Measurements from ENCODE around the gene DMXL2. TPM values are rescaled to one million over a fixed set of nuclear protein-coding genes. Genes with fewer than 3 reads are reported as not detected.
"Not testable (repeated sequence)": the region's sequence is repeated elsewhere in the genome, so short reads cannot be mapped to it uniquely, and the experiment has no call there.

The DMXL2 gene
- total and polyA plus RNA-seq, 10 donors = 11.1 to 140 (median 66.4) TPM

DNA sequence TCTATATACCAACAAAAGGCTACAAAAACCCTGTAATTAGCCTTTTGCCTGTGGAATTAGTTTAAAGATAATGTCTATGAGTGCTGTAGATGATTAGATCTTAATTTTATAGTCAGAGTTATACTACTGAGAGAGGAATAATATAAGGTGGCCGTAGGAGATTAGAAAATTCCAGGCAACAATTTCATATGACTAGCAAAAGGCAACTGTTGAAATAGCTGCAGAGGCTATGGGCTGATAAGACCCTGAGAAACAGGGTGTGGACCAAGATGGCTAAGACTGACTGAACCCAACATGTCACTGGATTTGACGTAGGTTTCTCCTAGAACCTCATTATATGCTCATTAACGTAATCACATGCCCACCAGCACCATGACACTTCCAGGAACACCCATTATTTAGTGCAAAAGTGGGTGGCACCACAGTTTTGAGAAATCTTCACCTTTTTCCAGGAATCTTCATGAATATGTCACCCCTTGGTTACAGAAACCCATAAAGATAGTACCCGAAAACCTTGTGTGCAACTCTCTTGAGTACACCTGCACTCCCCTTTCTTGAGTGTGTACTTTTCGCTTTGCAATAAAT, 29.6 kb upstream of the DMXL2 start:
- 88 to 96% (median 92%) methylated on average over 5 of the region's 5 CpGs for whole genome bisulfite sequencing, 5 donors
- no peaks in the 10 kb centered on the region for H3K9me3 ChIP-seq
- TF ChIP-seq CTCF (IDR thresholded peaks at IDR 0.05 in 8 of 11, conservative IDR thresholded peaks at IDR 0.05 in 3 of 11) = no peak
- no peak for TF ChIP-seq POLR2A (IDR thresholded peaks at IDR 0.05)
- TF ChIP-seq POLR2AphosphoS5 (IDR thresholded peaks at IDR 0.05) = no peak

GRCh38 chr15:51649659-51650521, 27.3 kb upstream of the DMXL2 start:
- WGBS, 5 donors = 42 to 43% (median 42%) methylated on average over 4 of the region's 4 CpGs
- Histone ChIP-seq H3K27me3 (replicated peaks in 1 of 7) (no peaks in the 10 kb centered on the region), H3K4me1 (peaks cover 0 to 15% (median 0%) of the 10 kb centered on the region in 6 donors), H3K4me3 (no peak overlapping the region), H3K36me3 (no peaks in the 10 kb centered on the region), H3K27ac (no peak overlapping the region), H3K9me3 (no peaks in the 10 kb centered on the region)
- TF ChIP-seq POLR2AphosphoS5 (IDR thresholded peaks at IDR 0.05) = no peak
- peak; percentile 53 to 90 (median 78) for TF ChIP-seq CTCF (IDR thresholded peaks at IDR 0.05 in 8 of 11, conservative IDR thresholded peaks at IDR 0.05 in 3 of 11)
- intact Hi-C loops (cut with DNase I; ENCODE audit: low total_unique reads) = loop anchor here (5.0 kb wide), 1 partner anchor 127 kb away; no protein-coding TSS in a partner anchor
- DNase-seq = no peak

More for the DNA sequence above, 29.6 kb upstream of the DMXL2 start:
- Histone ChIP-seq H3K4me1 (peaks cover 0 to 12% (median 0%) of the 10 kb centered on the region in 6 donors), H3K27ac (no peak overlapping the region), H3K36me3 (no peaks in the 10 kb centered on the region), H3K4me3 (no peak overlapping the region), H3K27me3 (replicated peaks in 1 of 7) (no peaks in the 10 kb centered on the region)
- no peak for DNase-seq
- intact Hi-C loops (cut with DNase I; ENCODE audit: low total_unique reads) = no loop called here

DNA sequence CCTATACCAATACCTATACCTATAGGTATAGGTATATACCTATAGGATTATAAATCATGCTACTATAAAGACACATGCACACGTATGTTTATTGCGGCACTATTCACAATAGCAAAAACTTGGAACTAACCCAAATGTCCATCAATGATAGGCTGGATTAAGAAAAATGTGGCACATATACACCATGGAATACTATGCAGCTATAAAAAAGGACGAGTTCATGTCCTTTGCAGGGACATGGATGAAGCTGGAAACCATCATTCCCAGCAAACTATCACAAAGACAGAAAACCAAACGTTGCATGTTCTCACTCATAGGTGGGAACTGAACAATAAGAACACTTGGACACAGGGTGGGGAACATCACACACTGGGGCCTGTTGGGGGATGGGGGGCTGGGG, 26.1 kb upstream of the DMXL2 start:
- DNase-seq; H3K9me3 ChIP-seq; H3K36me3 ChIP-seq; H3K27me3 ChIP-seq (replicated peaks in 1 of 7); H3K4me3 ChIP-seq; H3K27ac ChIP-seq: not testable (repeated sequence)
- WGBS, 5 donors = 76 to 87% (median 83%) methylated on average over 4 of the region's 4 CpGs
- intact Hi-C loops (cut with DNase I; ENCODE audit: low total_unique reads) = loop anchor here (5.0 kb wide), 1 partner anchor 129 kb away; no protein-coding TSS in a partner anchor
- peaks cover 0 to 15% (median 0%) of the 10 kb centered on the region in 6 donors for H3K4me1 ChIP-seq

DNA sequence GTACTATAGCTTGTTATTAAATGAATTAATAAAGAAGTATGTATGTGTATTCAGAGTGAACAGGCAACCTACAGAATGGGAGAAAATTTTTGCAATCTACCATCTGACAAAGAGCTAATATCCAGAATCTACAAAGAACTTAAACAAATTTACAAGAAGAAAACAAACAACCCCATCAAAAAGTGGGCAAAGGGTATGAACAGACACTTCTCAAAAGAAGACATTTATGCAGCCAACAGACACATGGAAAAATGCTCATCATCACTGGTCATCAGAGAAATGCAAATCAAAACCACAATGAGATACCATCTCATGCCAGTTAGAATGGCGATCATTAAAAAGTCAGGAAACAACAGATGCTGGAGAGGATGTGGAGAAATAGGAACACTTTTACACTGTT, 25.5 kb upstream of the DMXL2 start:
- DNase-seq; H3K27ac ChIP-seq; H3K4me3 ChIP-seq; H3K9me3 ChIP-seq; H3K36me3 ChIP-seq; H3K27me3 ChIP-seq (replicated peaks in 1 of 7): not testable (repeated sequence)
- intact Hi-C loops (cut with DNase I; ENCODE audit: low total_unique reads) = loop anchor here (5.0 kb wide), 1 partner anchor 129 kb away; no protein-coding TSS in a partner anchor
- H3K4me1 ChIP-seq = peaks cover 0 to 15% (median 0%) of the 10 kb centered on the region in 6 donors
- WGBS, 5 donors = 25 to 48% (median 45%) methylated on average over 1 of the region's 1 CpG; no CpG with 5 or more reads in 2 of the 5 donors

- H3K4me1 ChIP-seq = peaks cover 0 to 18% (median 0%) of the 10 kb centered on the region in 6 donors
- H3K9me3 ChIP-seq = no peaks in the 10 kb centered on the region
- intact Hi-C loops (cut with DNase I; ENCODE audit: low total_unique reads) = loop anchor here (5.0 kb wide), 1 partner anchor 130 kb away; no protein-coding TSS in a partner anchor
- H3K27me3 ChIP-seq (replicated peaks in 1 of 7) = no peaks in the 10 kb centered on the region
- H3K36me3 ChIP-seq = no peaks in the 10 kb centered on the region
- TF ChIP-seq POLR2A (IDR thresholded peaks at IDR 0.05) (no peak), POLR2AphosphoS5 (IDR thresholded peaks at IDR 0.05) (peak in 1 of 3 donors; percentile 57), CTCF (IDR thresholded peaks at IDR 0.05 in 8 of 11, conservative IDR thresholded peaks at IDR 0.05 in 3 of 11) (no peak)
- no peak for DNase-seq
- WGBS, 5 donors = 29 to 37% (median 36%) methylated on average over 3 of the region's 3 CpGs
- H3K27ac ChIP-seq = peak overlapping the region in 2 of 8 donors; percentile 7 to 19
- no peak overlapping the region for H3K4me3 ChIP-seq
These were observed 24.6 kb upstream of the DMXL2 start for GRCh38 chr15:51647128-51647562.

All from spleen (tissue), 11 donors.